SH-SY5Y (cell line): ENCODE results near the gene ZNF479.
"Not testable (repeated sequence)": the region's sequence is repeated elsewhere in the genome, so short reads cannot be mapped to it uniquely, and the experiment has no call there.

ENCODE experiments used
- GATA2 ChIP-seq: IDR thresholded peaks from 2 replicates; pipeline ENCODE4 v1.6.1; 2011; ENCODE audit warnings: mild to moderate bottlenecking, low read depth, low read length
- GATA3 ChIP-seq: IDR thresholded peaks from 2 replicates; pipeline ENCODE4 v1.6.1; 2011; ENCODE audit warnings: low read depth, mild to moderate bottlenecking, low read length, moderate library complexity

Gene ZNF479

GRCh38 chr7:57132336-57132735 lies at the start of gene ZNF479:
Gene ZNF479 (minus strand): TSS chr7:57132436. CDS start chr7:57132324, 112 bp downstream.
- not testable (repeated sequence) for TF ChIP-seq GATA2, GATA3

GRCh38 chr7:57182031-57182430 lies 49.8 kb upstream of the ZNF479 start:
- no peak for TF ChIP-seq GATA3
- no peak for TF ChIP-seq GATA2

- TF ChIP-seq GATA3: no peak
- TF ChIP-seq GATA2: no peak
Observed at GRCh38 chr7:57181281-57181680, 49.0 kb upstream of the ZNF479 start.

- TF ChIP-seq GATA3 (no peak), GATA2 (no peak)
Observed at GRCh38 chr7:57179776-57180415, 47.7 kb upstream of the ZNF479 start.

GRCh38 chr7:57178768-57179139 lies 46.5 kb upstream of the ZNF479 start:
- TF ChIP-seq GATA3 (no peak), GATA2 (no peak)

GRCh38 chr7:57177856-57178767 lies 45.9 kb upstream of the ZNF479 start:
- TF ChIP-seq GATA3 (no peak), GATA2 (no peak)

GRCh38 chr7:57176928-57177635 lies 44.8 kb upstream of the ZNF479 start:
- TF ChIP-seq GATA2 (no peak), GATA3 (no peak)

GRCh38 chr7:57165285-57165899 lies 33.2 kb upstream of the ZNF479 start:
- TF ChIP-seq GATA2 (no peak), GATA3 (no peak)
